Astrocyte of the spinal cord (primary cell): ENCODE results near the gene KCNMB1.
A peak's percentile ranks its signal among the peaks of the same experiment; 100 is the strongest.

ENCODE experiments used
- DNase-seq: peaks from one replicate; pipeline ENCODE4 v3.0.0; 2011; ENCODE audit warnings: low read depth, low spot score
- H3K4me3 ChIP-seq: 2 replicates; pipeline ENCODE4 v1.5.1; 2011; ENCODE audit warnings: low read depth, mild to moderate bottlenecking, low read length, moderate library complexity
- in situ Hi-C: cut with HindIII; loops from 2 replicates; pipeline ENCODE4 v1.10.0; 2017; ENCODE audit warnings: low sequenced_read_pairs
- TF ChIP-seq, protein P1 (sequence below): IDR thresholded peaks from 2 replicates; pipeline ENCODE4 v1.5.1; 2012; ENCODE audit warnings: low read depth, mild to moderate bottlenecking, low read length, inconsistent platforms

The KCNMB1 gene

GRCh38 chr5:170388818-170389549, at the start of gene KCNMB1:
Gene KCNMB1 (minus strand): TSS chr5:170389367. CDS start chr5:170385447, 3,920 bp downstream.
- no peak for DNase-seq
- H3K4me3 ChIP-seq: no peak within 1 kb of the TSS
- in situ Hi-C loops: no loop called here
- TF ChIP-seq, protein P1, sequence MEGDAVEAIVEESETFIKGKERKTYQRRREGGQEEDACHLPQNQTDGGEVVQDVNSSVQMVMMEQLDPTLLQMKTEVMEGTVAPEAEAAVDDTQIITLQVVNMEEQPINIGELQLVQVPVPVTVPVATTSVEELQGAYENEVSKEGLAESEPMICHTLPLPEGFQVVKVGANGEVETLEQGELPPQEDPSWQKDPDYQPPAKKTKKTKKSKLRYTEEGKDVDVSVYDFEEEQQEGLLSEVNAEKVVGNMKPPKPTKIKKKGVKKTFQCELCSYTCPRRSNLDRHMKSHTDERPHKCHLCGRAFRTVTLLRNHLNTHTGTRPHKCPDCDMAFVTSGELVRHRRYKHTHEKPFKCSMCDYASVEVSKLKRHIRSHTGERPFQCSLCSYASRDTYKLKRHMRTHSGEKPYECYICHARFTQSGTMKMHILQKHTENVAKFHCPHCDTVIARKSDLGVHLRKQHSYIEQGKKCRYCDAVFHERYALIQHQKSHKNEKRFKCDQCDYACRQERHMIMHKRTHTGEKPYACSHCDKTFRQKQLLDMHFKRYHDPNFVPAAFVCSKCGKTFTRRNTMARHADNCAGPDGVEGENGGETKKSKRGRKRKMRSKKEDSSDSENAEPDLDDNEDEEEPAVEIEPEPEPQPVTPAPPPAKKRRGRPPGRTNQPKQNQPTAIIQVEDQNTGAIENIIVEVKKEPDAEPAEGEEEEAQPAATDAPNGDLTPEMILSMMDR: no peak

DNA sequence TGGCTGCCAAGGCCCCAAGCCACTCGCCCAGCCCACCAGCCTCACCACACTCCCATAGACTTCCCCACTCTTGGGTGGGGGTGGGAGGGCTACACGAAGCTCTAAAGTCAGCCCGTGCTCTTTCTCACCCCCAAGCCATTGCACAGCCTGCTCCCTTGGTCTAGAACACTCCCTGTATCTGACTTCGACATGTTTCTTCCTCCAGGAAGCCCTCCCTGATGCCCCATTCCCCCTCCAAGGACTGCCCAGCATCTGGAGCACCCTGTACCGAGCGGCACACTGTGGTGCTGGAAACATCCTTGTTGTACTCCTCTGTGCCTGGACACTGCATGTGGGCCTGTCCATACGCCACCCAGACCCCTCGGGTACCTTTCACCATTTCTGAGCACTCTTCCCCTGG, 49.4 kb upstream of the KCNMB1 start:
- H3K4me3 ChIP-seq: no peak overlapping the region
- in situ Hi-C loops: no loop called here
- TF ChIP-seq, protein P1: no peak
- no peak for DNase-seq

DNA sequence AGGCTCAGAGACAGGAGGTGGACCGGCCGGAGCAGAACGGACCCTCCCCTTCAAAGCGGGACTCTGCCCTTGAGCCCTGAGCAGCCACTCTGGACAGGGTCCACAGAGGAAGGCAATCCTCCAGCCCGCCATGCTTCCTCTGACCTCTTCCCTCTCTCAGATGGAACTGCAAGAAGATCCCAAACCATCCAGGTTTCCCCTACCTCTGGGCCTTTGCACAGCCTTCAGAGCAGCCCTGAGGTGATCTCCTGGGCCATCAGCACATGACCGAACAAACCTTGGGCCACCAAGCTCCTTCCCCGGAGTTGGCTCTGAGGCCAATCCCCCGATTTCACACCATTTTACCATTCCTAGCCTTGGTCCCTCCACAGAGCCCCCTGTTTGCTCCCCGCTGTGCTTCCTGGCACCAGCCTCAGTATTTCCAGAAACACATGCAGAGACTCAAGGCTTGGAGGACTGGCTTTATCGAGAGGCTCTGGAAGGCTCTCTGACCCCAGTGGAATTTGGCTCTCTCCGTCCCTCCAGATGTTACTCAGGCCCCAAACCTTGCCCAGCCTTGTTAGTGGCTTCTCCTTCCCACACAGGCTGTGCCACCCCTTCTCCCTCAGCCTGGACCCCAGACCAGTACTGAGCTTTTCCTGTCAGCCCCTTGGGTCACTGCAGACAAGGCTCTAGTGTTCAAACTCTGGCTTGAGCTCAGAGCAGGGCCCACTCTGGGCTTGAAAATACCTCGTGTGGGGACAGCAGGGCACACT, 48.6 kb upstream of the KCNMB1 start:
- in situ Hi-C loops: no loop called here
- TF ChIP-seq, protein P1: no peak
- no peak for DNase-seq

GRCh38 chr5:170436335-170436734, 47.2 kb upstream of the KCNMB1 start:
- TF ChIP-seq, protein P1: no peak
- in situ Hi-C loops: no loop called here
- H3K4me3 ChIP-seq: no peak overlapping the region
- DNase-seq: no peak

More for the DNA sequence above, 48.6 kb upstream of the KCNMB1 start:
- no peak overlapping the region for H3K4me3 ChIP-seq

DNA sequence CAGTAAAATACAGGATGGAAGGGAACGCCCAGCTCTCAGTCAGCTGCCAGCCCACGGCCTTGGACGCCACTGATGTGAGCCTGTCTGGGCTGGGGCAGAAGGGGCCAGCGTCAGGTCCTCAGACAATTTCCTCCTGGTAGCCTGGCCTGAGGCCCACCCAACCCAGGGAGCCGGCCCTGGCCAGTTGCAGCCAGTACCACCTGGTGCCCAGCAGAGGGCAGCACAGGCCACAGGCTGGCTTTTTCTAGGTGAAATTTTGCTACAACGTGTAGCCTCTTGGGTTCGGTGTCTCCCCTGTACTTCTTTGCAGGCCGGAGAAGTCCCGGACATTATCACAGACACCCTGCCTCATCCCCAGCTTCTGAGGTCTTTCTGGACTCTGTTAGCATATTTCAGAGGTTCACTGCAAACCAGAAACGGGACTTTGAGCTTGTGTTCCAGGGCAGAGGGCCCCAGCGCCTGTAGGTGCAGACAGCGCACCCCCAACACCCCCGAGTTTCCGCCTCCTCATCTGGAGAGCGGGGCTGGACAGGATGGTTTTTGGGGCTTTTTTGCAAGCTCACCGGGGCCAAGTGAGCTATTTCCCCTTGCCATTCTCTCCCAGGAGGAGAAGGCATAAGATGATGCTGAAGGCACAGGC, 45.9 kb upstream of the KCNMB1 start:
- TF ChIP-seq, protein P1: peak; percentile 99
- in situ Hi-C loops: no loop called here
- DNase-seq: peak; percentile 52
- H3K4me3 ChIP-seq: no peak overlapping the region

DNA sequence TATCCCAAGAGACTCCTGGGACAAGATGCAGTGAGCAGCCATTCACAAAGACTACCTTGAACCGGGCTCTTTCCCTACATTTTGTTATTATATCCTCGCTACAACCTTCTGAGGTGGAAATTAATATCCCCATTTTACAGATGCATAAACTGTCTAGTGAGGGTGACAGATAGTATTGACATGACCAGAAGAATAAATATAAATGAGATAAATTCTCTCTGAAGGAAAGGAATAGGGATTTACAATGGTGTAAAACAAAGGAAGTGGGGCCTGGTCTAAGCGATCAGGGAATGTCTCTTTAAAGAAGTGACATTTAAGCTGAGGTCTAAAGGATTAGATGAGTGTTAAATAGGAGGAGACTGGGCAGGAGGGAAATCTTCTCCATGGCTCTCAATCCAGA, 43.5 kb upstream of the KCNMB1 start:
- in situ Hi-C loops: no loop called here
- no peak for DNase-seq
- H3K4me3 ChIP-seq: no peak overlapping the region
- TF ChIP-seq, protein P1: no peak
